Prostate gland (tissue), 2 donors: ENCODE results near the gene ARHGAP18.

ENCODE experiments used
- POLR2A ChIP-seq: fragments of 450-650 bp; IDR thresholded peaks from one replicate; pipeline ENCODE4 v1.6.1; 2016; ENCODE audit warnings: antibody characterized with exemption, mild to moderate bottlenecking
- POLR2AphosphoS5 ChIP-seq: sonication (generic); formaldehyde crosslinking; IDR thresholded peaks from one replicate; pipeline ENCODE4 v1.6.1; 2017; ENCODE audit warnings: antibody characterized with exemption
- TF ChIP-seq, protein P1 (sequence below), 4 experiments: fragments of 200-600 bp in 2 of 4; fragments of 450-650 bp in 2 of 4; sonication (generic) in 2 of 4; IDR thresholded peaks; 1 replicate in 3 of 4; 2 replicates in 1 of 4; pipeline ENCODE4 v1.5.1; 2016 to 2019; ENCODE audit warnings: antibody characterized with exemption in 4 of 4, mild to moderate bottlenecking in 2 of 4, moderate library complexity in 2 of 4

DNA sequence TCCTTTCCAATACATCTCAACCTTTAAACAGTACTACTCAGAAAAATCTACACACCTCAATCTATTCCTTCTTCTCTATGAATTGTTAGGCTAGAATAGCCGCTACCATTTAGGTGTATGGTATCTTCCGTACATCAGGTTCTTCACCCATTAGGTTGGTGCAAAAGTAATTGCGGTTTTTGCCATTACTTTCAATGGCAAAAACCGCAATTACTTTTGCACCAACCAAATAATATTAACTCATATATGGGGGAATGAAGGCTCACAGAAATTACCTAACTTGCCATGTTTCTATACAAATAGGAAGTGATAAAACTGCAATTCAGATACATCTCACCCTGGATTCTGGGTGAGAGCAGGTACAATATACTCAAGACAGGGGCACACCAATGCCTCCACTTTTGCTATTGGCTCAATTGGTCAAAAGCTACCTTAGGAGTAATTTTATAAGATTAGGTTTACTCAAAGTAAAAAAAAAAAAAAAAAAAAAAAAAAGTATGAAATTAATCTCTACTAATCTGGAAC lies 37.7 kb upstream of the ARHGAP18 start:
- TF ChIP-seq POLR2A (no peak), POLR2AphosphoS5 (no peak)
- TF ChIP-seq, protein P1, sequence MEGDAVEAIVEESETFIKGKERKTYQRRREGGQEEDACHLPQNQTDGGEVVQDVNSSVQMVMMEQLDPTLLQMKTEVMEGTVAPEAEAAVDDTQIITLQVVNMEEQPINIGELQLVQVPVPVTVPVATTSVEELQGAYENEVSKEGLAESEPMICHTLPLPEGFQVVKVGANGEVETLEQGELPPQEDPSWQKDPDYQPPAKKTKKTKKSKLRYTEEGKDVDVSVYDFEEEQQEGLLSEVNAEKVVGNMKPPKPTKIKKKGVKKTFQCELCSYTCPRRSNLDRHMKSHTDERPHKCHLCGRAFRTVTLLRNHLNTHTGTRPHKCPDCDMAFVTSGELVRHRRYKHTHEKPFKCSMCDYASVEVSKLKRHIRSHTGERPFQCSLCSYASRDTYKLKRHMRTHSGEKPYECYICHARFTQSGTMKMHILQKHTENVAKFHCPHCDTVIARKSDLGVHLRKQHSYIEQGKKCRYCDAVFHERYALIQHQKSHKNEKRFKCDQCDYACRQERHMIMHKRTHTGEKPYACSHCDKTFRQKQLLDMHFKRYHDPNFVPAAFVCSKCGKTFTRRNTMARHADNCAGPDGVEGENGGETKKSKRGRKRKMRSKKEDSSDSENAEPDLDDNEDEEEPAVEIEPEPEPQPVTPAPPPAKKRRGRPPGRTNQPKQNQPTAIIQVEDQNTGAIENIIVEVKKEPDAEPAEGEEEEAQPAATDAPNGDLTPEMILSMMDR (IDR thresholded peaks at IDR 0.05): no peak
